KOPT-K1 (cell line): ENCODE data around the gene DOCK1.

Experiments
- H3K27ac ChIP-seq: fragments of 200-600 bp; sonication (generic); 2 replicates; pipeline ENCODE4 v1.5.1; 2016; ENCODE audit warnings: antibody characterized with exemption, mild to moderate bottlenecking, low read depth, low read length; ENCODE audit not compliant: poor library complexity, severe bottlenecking
- H3K36me3 ChIP-seq: fragments of 200-600 bp; sonication (generic); 2 replicates; pipeline ENCODE4 v1.5.1; 2017; ENCODE audit warnings: antibody characterized with exemption, mild to moderate bottlenecking, low read length, moderate library complexity; ENCODE audit not compliant: insufficient read depth
- H3K9me3 ChIP-seq: fragments of 200-600 bp; sonication (generic); 2 replicates; pipeline ENCODE4 v1.5.1; 2017; ENCODE audit warnings: antibody characterized with exemption, low read length, mild to moderate bottlenecking; ENCODE audit not compliant: insufficient read depth, poor library complexity, severe bottlenecking

DOCK1 gene

GRCh38 chr10:127135844-127136577 lies 230.8 kb downstream of the DOCK1 start:
- Histone ChIP-seq H3K9me3 (no peaks in the 10 kb centered on the region), H3K36me3 (no peaks in the 10 kb centered on the region), H3K27ac (no peak overlapping the region)

- no peaks in the 10 kb centered on the region for H3K9me3 ChIP-seq
- no peaks in the 10 kb centered on the region for H3K36me3 ChIP-seq
- H3K27ac ChIP-seq = no peak overlapping the region
These were observed 232.2 kb downstream of the DOCK1 start for GRCh38 chr10:127137391-127137790.

- no peaks in the 10 kb centered on the region for H3K9me3 ChIP-seq
- H3K27ac ChIP-seq = no peak overlapping the region
- no peaks in the 10 kb centered on the region for H3K36me3 ChIP-seq
These were observed 236.9 kb downstream of the DOCK1 start for GRCh38 chr10:127142136-127142535.

GRCh38 chr10:127142856-127143255 lies 237.6 kb downstream of the DOCK1 start:
- Histone ChIP-seq H3K9me3 (no peaks in the 10 kb centered on the region), H3K27ac (no peak overlapping the region), H3K36me3 (no peaks in the 10 kb centered on the region)

GRCh38 chr10:127145173-127145572 lies 239.9 kb downstream of the DOCK1 start:
- no peaks in the 10 kb centered on the region for H3K36me3 ChIP-seq
- H3K9me3 ChIP-seq = no peaks in the 10 kb centered on the region
- no peak overlapping the region for H3K27ac ChIP-seq

GRCh38 chr10:127146661-127147060 lies 241.4 kb downstream of the DOCK1 start:
- H3K9me3 ChIP-seq = no peaks in the 10 kb centered on the region
- H3K36me3 ChIP-seq = no peaks in the 10 kb centered on the region
- no peak overlapping the region for H3K27ac ChIP-seq

GRCh38 chr10:127148066-127148932 lies 243.1 kb downstream of the DOCK1 start:
- H3K36me3 ChIP-seq = no peaks in the 10 kb centered on the region
- no peaks in the 10 kb centered on the region for H3K9me3 ChIP-seq
- H3K27ac ChIP-seq = no peak overlapping the region

GRCh38 chr10:127148933-127149220 lies 243.6 kb downstream of the DOCK1 start:
- Histone ChIP-seq H3K27ac (no peak overlapping the region), H3K36me3 (no peaks in the 10 kb centered on the region), H3K9me3 (no peaks in the 10 kb centered on the region)

- Histone ChIP-seq H3K9me3 (no peaks in the 10 kb centered on the region), H3K36me3 (no peaks in the 10 kb centered on the region), H3K27ac (no peak overlapping the region)
These were observed 244.4 kb downstream of the DOCK1 start for GRCh38 chr10:127149501-127150081.

GRCh38 chr10:127150136-127150535 lies 244.9 kb downstream of the DOCK1 start:
- H3K9me3 ChIP-seq = no peaks in the 10 kb centered on the region
- no peaks in the 10 kb centered on the region for H3K36me3 ChIP-seq
- no peak overlapping the region for H3K27ac ChIP-seq

GRCh38 chr10:127151541-127151940 lies 246.3 kb downstream of the DOCK1 start:
- Histone ChIP-seq H3K27ac (no peak overlapping the region), H3K36me3 (no peaks in the 10 kb centered on the region), H3K9me3 (no peaks in the 10 kb centered on the region)

- H3K27ac ChIP-seq = no peak overlapping the region
- no peaks in the 10 kb centered on the region for H3K36me3 ChIP-seq
- no peaks in the 10 kb centered on the region for H3K9me3 ChIP-seq
These were observed 246.9 kb downstream of the DOCK1 start for GRCh38 chr10:127151981-127152699.

GRCh38 chr10:127153181-127153580 lies 248.0 kb downstream of the DOCK1 start:
- Histone ChIP-seq H3K36me3 (no peaks in the 10 kb centered on the region), H3K27ac (no peak overlapping the region), H3K9me3 (no peaks in the 10 kb centered on the region)

GRCh38 chr10:127154831-127155620 lies 249.8 kb downstream of the DOCK1 start:
- H3K9me3 ChIP-seq = no peaks in the 10 kb centered on the region
- H3K36me3 ChIP-seq = no peaks in the 10 kb centered on the region
- no peak overlapping the region for H3K27ac ChIP-seq
